Astrocyte (in vitro differentiated cells and primary cell): ENCODE measurements around the gene SNX8.

Source experiments
- EZH2 ChIP-seq: IDR thresholded peaks from 2 replicates; pipeline ENCODE4 v1.6.1; 2012; ENCODE audit warnings: mild to moderate bottlenecking, low read length, inconsistent platforms; ENCODE audit not compliant: insufficient read depth
- TF ChIP-seq, protein P1 (sequence below): IDR thresholded peaks from 2 replicates; pipeline ENCODE4 v1.5.1; 2011; ENCODE audit warnings: low read depth, mild to moderate bottlenecking, inconsistent platforms, low read length, moderate library complexity; ENCODE audit not compliant: insufficient read depth

DNA sequence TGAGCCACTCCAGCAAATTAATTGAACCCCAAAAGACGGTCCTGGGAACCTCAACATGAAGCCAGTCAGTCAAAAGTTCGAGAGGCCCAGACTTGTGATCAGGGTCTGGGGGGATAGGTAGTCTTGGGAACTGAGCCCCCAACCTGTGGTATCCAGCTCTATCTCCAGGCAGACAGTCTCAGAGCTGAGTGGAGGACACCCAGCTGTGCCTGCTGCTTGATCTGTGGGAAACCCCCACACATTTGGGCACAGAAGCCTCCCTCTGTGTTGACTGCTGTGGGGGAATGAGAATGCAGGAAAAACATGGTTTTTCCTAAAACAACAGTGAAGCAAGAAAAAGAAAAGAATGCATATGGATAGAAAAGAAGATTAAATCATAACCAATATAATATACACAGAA, 16.3 kb upstream of the SNX8 start:
- no peak for TF ChIP-seq EZH2
- TF ChIP-seq, protein P1, sequence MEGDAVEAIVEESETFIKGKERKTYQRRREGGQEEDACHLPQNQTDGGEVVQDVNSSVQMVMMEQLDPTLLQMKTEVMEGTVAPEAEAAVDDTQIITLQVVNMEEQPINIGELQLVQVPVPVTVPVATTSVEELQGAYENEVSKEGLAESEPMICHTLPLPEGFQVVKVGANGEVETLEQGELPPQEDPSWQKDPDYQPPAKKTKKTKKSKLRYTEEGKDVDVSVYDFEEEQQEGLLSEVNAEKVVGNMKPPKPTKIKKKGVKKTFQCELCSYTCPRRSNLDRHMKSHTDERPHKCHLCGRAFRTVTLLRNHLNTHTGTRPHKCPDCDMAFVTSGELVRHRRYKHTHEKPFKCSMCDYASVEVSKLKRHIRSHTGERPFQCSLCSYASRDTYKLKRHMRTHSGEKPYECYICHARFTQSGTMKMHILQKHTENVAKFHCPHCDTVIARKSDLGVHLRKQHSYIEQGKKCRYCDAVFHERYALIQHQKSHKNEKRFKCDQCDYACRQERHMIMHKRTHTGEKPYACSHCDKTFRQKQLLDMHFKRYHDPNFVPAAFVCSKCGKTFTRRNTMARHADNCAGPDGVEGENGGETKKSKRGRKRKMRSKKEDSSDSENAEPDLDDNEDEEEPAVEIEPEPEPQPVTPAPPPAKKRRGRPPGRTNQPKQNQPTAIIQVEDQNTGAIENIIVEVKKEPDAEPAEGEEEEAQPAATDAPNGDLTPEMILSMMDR, result no peak
